RCC 7860 (cell line): ENCODE measurements around the gene TES.

ENCODE experiments used
- DNase-seq: peaks from one replicate; pipeline ENCODE4 v3.0.0-alpha.2; 2015; ENCODE audit warnings: low spot score
- FAIRE-seq: peaks from 2 replicates; lab custom pipeline; 2012; peaks lifted over from hg19 to GRCh38; lab: Jason Lieb, UNC

Gene TES

GRCh38 chr7:116219288-116219687 lies 8.9 kb downstream of the TES start:
- no peak for FAIRE-seq
- no peak for DNase-seq

GRCh38 chr7:116219834-116220233 lies 9.5 kb downstream of the TES start:
- no peak for FAIRE-seq
- no peak for DNase-seq

DNA sequence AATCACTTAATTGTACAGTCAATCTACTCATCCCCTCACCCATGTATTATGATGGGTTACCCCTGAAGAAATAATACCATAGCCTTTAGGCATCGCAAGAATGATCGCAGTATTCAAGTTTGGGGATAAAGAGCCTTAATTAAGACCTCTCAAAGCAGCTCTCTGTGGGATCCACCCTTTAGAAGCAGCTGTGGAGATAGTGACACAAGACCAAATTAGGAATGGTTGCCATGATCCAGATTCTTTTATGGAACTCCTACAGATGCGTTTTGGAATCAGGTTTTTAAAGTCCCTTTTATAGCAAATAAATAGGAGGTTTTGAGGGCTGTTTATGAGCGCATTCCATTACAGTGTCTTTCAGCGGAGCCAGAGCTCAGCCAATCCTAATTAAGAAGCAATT lies 12.2 kb downstream of the TES start:
- no peak for DNase-seq
- FAIRE-seq, result no peak

GRCh38 chr7:116223588-116223987 lies 13.2 kb downstream of the TES start:
- DNase-seq, result no peak
- FAIRE-seq, result no peak

DNA sequence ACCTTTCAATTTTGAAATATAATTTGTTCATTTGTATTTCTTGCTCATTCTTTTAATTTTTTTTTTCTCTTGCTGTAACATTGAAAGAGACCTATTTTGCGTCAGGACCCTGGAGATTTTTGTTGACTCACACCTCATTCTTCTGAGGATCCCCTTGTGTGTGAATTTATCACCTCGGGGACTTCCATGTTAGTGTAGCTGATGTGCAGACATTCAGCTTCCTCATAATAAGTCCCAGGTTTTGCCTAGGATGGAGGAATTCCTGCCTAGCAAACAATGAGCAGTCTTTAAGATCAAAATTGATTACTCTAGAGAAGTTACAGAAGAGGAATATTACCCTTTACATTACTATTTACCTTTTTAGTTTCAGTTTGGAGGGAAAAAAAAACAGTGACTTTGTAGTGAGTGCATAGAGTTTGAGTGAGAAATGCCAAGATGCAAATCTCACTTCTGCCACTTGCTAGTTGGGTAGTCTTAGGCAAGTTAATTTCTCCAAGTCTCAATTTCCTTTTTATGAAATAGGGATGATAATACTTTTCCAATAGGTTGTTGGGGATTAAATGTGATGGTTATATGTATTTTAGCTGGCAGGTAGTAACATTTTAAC lies 14.3 kb downstream of the TES start:
- DNase-seq (no peak), FAIRE-seq (no peak)

DNA sequence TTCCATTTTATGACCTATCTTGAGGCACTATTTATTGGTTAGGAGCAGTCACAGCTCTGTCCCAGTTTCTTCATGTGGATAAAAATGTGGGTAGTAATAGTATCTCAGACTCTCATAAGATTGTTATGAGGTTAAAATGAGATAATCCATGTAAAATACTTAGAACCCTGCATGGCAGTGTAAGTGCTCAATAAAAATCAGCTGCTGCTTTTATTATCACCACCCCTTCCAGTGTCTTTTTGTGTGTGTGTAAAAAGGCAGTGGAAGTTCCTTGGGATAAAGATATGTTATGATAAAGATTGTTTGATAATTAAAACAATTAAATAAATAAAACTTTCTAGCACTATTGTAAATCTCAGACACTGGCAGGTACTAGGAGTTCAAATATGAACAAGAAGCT lies 15.5 kb downstream of the TES start:
- no peak for FAIRE-seq
- no peak for DNase-seq

DNA sequence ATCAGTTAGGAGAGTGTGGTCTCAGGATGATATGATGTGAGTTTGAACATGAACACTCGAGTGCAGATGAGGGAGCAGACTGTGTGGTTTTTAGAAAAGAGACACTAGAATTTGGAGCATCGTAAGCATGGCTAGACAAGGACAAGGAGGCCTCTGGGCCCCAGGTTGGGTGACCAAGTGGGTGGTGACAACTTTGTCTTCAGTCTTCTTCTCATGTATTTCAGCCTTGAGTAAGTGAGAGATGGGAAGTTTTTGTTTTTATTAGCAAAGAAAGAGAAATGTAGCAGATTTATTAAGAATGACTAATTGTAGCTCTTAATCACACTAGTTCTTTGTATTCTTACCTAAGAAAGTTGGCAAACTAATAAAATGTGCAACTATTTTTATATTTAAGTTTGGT lies 16.3 kb downstream of the TES start:
- DNase-seq (no peak), FAIRE-seq (peak; percentile 2)

- DNase-seq (peak; percentile 66), FAIRE-seq (peak; percentile 88)
Observed at GRCh38 chr7:116227678-116228239, 17.4 kb downstream of the TES start.

DNA sequence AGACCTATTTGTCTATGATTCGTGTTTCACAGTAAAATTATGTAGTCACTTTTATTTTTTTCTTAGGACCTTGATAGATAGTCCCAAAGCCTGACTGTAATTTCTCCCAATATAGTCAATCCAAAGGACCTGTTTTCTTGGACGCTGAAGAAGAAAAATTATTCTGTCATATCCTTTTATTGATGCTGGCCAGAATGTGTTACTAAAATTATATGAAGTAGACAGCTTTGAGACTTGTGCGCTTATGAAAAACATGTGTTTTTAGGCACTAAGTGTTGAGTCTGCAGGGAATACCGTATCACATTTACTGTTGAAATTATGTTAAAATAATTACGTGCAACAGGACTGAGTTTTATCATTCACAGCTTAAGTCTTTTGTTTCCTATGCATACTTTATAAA lies 17.9 kb downstream of the TES start:
- FAIRE-seq, result no peak
- DNase-seq, result no peak

- DNase-seq (no peak), FAIRE-seq (no peak)
Observed at GRCh38 chr7:116229366-116229765, 19.0 kb downstream of the TES start.

GRCh38 chr7:116230191-116231005 lies 20.1 kb downstream of the TES start:
- FAIRE-seq, result no peak
- DNase-seq, result no peak

DNA sequence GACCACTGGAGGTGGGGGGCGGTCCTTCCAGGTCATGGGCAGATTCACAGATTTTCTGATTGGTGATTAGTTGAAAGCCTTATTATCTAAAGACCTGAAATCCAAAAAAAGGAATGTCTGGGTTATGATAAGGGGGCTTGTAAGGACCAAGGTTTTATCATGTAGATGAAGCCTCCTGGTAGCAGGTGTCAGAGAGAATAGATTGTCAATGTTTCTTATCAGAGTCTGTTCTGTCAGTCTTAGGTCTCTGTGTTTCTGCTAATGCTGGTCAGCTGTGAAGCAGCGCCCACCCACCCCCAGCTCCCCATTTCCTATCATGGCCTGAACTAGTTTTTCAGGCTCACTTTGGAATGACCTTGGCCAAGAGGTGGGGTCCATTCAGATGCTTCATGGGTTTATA lies 21.2 kb downstream of the TES start:
- DNase-seq (no peak), FAIRE-seq (no peak)

DNA sequence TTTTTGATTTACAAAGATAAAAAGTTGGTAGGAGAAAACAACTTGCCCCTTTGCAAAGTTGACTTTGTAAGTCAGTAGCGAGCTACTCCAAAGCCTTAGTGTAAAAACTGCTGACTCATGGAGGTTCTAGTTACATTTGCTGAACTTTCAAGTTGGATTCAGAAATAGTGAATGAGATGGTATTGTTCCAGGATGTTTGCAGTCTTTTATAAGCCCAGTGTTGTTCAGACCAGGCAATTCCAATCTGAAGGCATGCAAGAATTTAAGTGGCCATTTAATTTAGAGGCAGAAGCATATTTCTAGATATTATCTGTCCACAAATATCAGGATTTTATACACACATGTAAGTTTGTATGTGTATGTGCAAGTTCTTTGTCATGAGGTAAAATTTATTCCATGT lies 21.6 kb downstream of the TES start:
- FAIRE-seq, result no peak

DNA sequence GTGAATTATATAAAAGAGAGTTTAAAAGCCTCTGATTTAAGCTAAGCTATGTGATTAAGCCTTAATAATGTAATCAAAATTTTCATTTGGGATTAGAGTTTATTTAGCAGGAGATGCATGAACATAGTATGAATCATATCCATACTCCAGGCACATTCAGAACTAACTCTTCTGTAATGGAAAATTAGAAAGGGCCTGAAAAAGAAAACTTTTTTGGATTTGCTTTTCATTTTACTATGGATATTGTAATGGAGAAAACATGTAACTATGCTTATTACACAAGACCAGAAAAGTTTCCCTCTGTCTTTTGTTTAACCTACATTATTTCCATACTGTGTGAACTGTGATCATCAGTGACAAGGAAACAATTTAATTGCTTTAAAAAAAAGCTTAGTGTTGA lies 22.0 kb downstream of the TES start:
- no peak for FAIRE-seq

More for the DNA sequence above, 21.6 kb downstream of the TES start:
- peak; percentile 43 for DNase-seq

DNA sequence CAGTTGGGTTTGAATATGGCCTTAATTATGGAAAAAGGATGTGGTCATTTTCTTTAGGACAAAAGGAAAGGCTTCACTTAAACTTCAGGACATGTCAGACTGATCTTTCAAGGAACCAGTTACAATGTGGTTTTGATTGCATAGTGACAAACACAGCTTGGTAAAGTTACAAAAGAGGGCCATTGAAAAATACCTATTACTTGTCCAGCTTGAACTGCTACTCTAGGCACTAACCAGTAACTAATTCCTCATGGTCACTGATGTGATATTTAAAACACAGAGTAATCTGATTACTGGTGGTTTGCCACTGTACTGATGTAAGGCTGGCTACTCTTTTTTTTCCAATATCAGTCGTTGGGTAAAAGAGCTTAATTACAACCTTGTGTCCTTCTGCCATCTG lies 22.6 kb downstream of the TES start:
- FAIRE-seq (peak; percentile 75), DNase-seq (peak; percentile 60)

More for the DNA sequence above, 22.0 kb downstream of the TES start:
- no peak for DNase-seq

DNA sequence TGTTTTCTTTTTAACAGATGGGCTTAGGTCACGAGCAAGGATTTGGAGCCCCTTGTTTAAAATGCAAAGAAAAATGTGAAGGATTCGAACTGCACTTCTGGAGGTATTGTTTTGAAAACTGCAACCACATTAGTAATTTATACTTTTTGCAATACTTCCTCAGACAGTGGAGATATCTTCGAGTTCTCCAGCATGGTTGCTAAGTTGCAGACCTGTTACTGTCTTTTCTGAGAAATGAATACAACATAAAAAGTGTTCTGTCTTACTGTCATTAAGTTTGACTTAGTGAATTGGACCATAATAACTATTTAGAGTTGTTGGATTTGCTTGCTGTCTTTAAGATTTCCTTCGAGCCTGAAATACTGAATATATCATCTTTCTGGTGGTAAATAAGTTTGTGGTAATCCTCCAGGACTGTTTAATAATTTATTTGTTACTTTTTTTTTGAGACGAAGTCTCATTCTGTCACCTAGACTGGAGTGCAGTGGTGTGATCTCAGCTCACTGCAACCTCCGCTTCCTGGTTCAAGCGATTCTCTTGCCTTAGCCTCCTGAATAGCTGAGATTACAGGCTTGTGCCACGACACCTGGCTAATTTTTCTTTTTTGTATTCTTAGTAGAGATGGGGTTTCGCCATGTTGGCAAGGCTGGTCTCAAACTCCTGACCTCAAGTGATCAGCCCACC lies 24.3 kb downstream of the TES start:
- no peak for DNase-seq
- no peak for FAIRE-seq

GRCh38 chr7:116235380-116235779 lies 25.0 kb downstream of the TES start:
- FAIRE-seq, result no peak
- no peak for DNase-seq

- FAIRE-seq (peak; percentile 77), DNase-seq (peak; percentile 51)
Observed at GRCh38 chr7:116236020-116236630, 25.8 kb downstream of the TES start.

DNA sequence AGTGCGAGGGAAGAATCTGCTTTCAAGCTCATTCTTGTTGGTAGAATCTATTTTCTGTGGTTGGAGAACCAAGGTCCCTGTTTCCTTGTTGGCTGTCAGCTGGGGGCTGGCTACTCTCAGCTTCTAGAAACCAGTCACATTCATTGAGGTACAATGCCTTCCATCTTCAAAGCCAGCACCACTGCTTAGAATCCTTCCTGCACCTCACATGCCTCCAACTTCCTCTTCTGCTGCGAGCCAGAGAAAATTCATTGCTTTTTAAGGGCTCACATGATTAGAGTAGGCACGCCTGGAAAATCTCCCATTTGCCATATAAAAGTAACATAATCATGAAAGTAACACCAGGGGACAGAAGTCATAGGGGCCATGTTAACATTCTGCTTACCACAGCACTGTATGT lies 28.7 kb downstream of the TES start:
- no peak for DNase-seq

GRCh38 chr7:116239434-116239833 lies 29.1 kb downstream of the TES start:
- DNase-seq (no peak), FAIRE-seq (no peak)

More for the DNA sequence above, 28.7 kb downstream of the TES start:
- FAIRE-seq, result no peak

GRCh38 chr7:116240024-116240668 lies 29.8 kb downstream of the TES start:
- DNase-seq (no peak), FAIRE-seq (no peak)
